Neural cell (in vitro differentiated cells): Measurements from ENCODE around the gene ADI1.

Experiments
- POLR2AphosphoS5 ChIP-seq: IDR thresholded peaks from 2 replicates; pipeline ENCODE4 v1.6.1; 2012
- TF ChIP-seq, protein P1 (sequence below): fragments of 450-650 bp; IDR thresholded peaks from 2 replicates; pipeline ENCODE4 v1.5.1; 2014; ENCODE audit warnings: antibody characterized with exemption, mild to moderate bottlenecking, moderate library complexity; ENCODE audit not compliant: poor library complexity, severe bottlenecking

DNA sequence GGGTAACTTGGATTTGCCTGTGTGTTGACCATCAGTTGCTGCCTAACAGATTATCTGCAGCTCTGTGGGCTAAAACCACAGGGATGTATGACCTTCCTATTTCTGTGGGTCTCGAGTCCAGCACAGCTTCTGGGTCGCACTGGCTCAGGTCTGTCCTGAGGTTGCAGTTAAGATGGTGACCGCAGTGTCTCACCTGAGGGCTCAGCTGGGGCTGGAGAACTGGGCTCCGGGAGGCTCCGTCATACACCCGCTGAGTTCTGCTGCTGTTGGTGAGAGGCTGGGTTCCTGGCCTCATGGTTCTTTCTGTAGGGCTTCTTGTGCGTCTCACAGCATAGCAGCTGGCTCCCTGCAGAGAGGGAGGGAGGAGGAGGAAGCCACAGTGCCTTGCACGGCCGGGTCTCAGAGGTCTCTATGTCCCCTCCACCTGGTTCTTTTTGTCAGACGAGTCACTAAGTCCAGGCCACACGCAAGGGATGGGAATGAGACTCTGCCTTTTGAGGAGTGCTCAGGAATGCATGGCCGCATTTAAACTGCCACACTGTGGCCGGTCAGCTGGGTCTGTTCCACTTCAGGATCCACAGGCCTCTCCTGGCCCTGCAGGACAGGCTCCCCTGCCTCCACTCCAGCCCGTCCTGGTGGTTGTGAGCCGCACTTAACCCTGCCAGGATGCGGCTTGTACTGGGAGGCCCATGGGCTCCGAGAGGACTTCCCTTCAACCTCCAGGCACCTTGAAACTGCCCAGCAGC is 67.2 kb downstream of the ADI1 start:
- no peak for TF ChIP-seq POLR2AphosphoS5
- TF ChIP-seq, protein P1, sequence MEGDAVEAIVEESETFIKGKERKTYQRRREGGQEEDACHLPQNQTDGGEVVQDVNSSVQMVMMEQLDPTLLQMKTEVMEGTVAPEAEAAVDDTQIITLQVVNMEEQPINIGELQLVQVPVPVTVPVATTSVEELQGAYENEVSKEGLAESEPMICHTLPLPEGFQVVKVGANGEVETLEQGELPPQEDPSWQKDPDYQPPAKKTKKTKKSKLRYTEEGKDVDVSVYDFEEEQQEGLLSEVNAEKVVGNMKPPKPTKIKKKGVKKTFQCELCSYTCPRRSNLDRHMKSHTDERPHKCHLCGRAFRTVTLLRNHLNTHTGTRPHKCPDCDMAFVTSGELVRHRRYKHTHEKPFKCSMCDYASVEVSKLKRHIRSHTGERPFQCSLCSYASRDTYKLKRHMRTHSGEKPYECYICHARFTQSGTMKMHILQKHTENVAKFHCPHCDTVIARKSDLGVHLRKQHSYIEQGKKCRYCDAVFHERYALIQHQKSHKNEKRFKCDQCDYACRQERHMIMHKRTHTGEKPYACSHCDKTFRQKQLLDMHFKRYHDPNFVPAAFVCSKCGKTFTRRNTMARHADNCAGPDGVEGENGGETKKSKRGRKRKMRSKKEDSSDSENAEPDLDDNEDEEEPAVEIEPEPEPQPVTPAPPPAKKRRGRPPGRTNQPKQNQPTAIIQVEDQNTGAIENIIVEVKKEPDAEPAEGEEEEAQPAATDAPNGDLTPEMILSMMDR: no peak
